DMS53 treated with DMSO at 0.1 percent for 48 hours (cell line): ENCODE results near the gene ACP4.

Experiments used
- DNase-seq: peaks from one replicate; lab custom pipeline; 2025; ENCODE audit not compliant: unreplicated experiment; lab: John Stamatoyannopoulos, UW

The ACP4 gene

GRCh38 chr19:50839712-50840655 lies 49.8 kb downstream of the ACP4 start:
- no peak for DNase-seq

DNA sequence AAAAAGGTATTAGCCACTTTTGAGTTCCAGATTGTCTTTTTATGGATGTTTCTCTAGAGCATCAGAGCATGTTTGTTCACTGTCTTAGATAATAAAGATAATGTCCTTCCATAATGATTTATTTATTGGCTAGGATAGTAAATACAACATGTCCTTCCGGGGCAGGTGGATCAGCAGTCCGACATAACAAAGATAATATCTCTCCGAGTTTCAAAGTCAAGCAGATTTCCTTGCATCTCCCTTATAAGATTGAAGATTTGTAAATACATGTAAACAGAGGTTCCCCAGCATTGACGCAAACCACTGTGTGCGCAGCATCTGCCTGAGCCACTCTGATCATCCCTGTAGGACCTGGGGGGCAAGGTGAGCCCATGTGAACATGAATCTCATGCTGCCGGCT lies 51.9 kb downstream of the ACP4 start:
- DNase-seq = no peak

DNA sequence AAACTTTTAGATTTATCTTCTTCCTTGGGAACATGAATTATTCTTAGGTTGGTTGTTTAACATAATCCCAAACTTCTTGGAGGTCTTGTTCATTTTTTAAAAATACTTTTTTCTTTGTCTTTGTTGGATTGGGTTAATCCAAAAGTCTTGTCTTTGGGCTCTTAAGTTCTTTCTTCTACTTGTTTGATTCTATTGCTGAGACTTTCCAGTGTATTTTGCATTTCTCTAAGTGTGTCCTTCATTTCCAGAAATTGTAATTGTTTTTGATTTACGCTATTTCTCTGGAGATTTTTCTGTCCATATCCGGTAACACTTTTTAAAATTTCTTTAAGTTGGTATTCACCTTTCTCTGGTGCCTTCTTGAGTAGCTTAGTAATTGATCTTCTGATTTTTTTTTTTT lies 53.0 kb downstream of the ACP4 start:
- DNase-seq = no peak

DNA sequence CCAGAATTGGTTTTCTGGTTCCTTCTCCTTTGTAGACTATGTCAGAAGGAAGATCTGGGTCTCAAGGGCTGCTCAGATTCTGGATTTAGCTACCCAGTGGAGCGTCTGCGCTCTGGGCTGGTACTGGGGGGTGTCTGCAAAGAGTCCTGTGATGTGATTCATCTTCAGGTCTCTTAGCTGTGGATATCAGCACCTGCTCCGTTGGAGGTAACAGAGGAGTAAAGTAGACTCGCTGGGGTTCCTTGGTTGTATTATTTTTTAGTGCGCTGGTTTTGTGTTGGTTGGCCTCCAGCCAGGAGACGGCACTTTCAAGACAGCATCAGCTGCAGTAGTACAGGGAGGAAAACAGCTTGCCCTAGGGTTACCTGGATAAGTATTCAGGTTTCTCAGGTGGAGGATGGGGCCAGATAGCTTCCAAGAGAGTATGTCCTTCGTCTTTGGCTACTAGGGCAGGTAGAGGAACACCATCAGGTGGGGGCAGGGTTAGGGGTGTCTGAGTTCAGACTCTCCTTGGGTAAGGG lies 53.5 kb downstream of the ACP4 start:
- no peak for DNase-seq

DNA sequence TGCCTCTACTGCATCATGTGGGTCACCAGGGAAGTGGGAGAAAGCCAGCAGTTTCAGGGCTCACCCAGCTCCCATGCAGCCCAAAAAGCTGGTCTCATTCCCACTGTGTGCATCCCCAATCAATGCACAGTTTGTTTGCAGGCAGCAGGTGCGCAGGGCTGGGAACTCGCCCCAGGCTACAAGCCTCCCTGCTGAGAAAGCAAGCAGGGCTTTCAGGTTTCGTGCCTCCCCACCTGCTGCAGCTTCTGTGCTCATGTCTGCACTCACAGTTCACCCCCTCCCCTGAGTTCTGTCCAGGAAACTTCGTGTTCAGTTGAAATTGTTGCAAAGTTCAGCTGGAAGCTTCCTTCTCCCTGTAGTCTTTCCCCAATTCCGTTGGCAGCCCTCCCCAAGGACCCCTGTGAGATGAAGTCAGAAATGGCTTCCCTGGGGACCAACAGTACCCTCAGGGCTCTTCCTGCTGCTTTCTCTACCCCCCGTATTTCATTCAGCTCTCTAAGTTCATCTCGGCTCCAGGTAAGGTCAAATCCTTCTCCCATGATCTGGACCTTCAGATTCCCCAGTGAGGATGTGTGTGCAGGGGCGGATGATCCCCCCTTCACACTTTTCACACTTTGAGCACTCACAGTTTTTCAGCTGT lies 54.2 kb downstream of the ACP4 start:
- DNase-seq = no peak
